GM23338 (cell line): Measurements from ENCODE around the gene LRRFIP2.

Experiments
- CREB1 ChIP-seq: fragments of 250-450 bp; sonication (Bioruptor Pico); IDR thresholded peaks from 2 replicates; pipeline ENCODE4 v1.5.0; 2020; ENCODE audit warnings: low read depth, mild to moderate bottlenecking, moderate library complexity
- EZH2 ChIP-seq: fragments of 200-600 bp; sonication (generic); IDR thresholded peaks from one replicate; pipeline ENCODE4 v1.8.0; 2017; ENCODE audit warnings: antibody characterized with exemption, mild to moderate bottlenecking, low read depth; ENCODE audit not compliant: unreplicated experiment
- POLR2AphosphoS5 ChIP-seq: IDR thresholded peaks from 2 replicates; pipeline ENCODE4 v1.6.1; 2016; ENCODE audit warnings: antibody characterized with exemption, low read depth
- TF ChIP-seq, protein P1 (sequence below), 2 experiments: fragments of 200-600 bp in 1 of 2; sonication (generic) in 1 of 2; conservative IDR thresholded peaks; 2 replicates each; pipeline versions ENCODE4 v1.5.1 to v1.6.1; 2016 to 2017; ENCODE audit warnings: antibody characterized with exemption in 2 of 2, low read depth in 2 of 2, mild to moderate bottlenecking in 2 of 2, moderate library complexity in 1 of 2

DNA sequence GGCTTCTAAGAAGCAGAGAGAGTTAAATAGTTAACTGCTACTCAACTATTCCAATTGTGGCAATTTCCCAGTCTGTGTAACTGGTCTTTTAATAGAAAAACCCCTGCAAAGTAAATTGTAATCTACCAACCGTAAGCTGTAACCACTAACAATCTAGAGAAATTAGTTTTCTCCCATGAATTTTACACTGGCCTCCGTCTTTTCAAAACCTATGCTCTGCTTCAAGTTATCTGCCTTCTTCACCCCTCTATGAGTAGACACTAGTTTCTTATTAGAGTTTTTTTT, 42.6 kb downstream of the LRRFIP2 start:
- TF ChIP-seq, protein P1, sequence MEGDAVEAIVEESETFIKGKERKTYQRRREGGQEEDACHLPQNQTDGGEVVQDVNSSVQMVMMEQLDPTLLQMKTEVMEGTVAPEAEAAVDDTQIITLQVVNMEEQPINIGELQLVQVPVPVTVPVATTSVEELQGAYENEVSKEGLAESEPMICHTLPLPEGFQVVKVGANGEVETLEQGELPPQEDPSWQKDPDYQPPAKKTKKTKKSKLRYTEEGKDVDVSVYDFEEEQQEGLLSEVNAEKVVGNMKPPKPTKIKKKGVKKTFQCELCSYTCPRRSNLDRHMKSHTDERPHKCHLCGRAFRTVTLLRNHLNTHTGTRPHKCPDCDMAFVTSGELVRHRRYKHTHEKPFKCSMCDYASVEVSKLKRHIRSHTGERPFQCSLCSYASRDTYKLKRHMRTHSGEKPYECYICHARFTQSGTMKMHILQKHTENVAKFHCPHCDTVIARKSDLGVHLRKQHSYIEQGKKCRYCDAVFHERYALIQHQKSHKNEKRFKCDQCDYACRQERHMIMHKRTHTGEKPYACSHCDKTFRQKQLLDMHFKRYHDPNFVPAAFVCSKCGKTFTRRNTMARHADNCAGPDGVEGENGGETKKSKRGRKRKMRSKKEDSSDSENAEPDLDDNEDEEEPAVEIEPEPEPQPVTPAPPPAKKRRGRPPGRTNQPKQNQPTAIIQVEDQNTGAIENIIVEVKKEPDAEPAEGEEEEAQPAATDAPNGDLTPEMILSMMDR (conservative IDR thresholded peaks at IDR 0.05; ENCODE audit: low read depth in 2 of 2): no peak
- TF ChIP-seq POLR2AphosphoS5: no peak
- TF ChIP-seq CREB1: no peak
- no peak for TF ChIP-seq EZH2
